IMR-90 (cell line): ENCODE results near the gene LSM7. TPM values are rescaled to one million over a fixed set of nuclear protein-coding genes. Genes with fewer than 3 reads are reported as not detected.

ENCODE experiments used
- ATAC-seq: fragments of 200-7000 bp; cut with Tn5 transposase; 2 replicates; pipeline ENCODE4 v1.9.1; 2020; ENCODE audit warnings: low read depth, mild to moderate bottlenecking, moderate library complexity
- BruUV-seq: library from RNA; stranded (reverse); fragments of 400-500 nt; replicated peaks from 2 replicates; lab custom pipeline; 2021; lab: Mats Ljungman, UMichigan
- CTCF ChIA-PET: fragments of 300-600 bp; formaldehyde crosslinking; extraction: SDS; loops from one replicate; lab custom pipeline; 2021; ENCODE audit warnings: antibody characterized with exemption; lab: Yijun Ruan, JAX
- POLR2A ChIA-PET: fragments of 300-600 bp; sonication (Branson Sonifier 250); formaldehyde crosslinking; loops from one replicate; lab custom pipeline; 2022; ENCODE audit warnings: antibody characterized with exemption; ENCODE audit not compliant: unreplicated experiment; lab: Charles Lee
- DNase-seq: peaks from one replicate; pipeline ENCODE4 v3.0.0; 2013
- H2AFZ ChIP-seq: replicated peaks from 2 replicates; pipeline ENCODE3; 2013; ENCODE audit warnings: low read length, mild to moderate bottlenecking; ENCODE audit not compliant: poor library complexity
- H2AK5ac ChIP-seq: 2 replicates; pipeline ENCODE4 v1.6.1; 2013; ENCODE audit warnings: low read depth, low read length, inconsistent platforms
- H2AK9ac ChIP-seq: replicated peaks from 2 replicates; pipeline ENCODE3; 2013; ENCODE audit warnings: mild to moderate bottlenecking, low read depth, low read length, moderate library complexity; ENCODE audit not compliant: poor library complexity
- H2BK120ac ChIP-seq: 2 replicates; pipeline ENCODE4 v1.6.1; 2013; ENCODE audit warnings: low read depth, low read length, inconsistent platforms
- H2BK15ac ChIP-seq: 3 replicates; pipeline ENCODE4 v1.6.1; 2013; ENCODE audit warnings: low read depth, low read length, inconsistent platforms
- H2BK20ac ChIP-seq: 2 replicates; pipeline ENCODE4 v1.6.1; 2013; ENCODE audit warnings: low read depth, mild to moderate bottlenecking, inconsistent platforms, low read length, moderate library complexity
- H2BK5ac ChIP-seq: 2 replicates; pipeline ENCODE4 v1.6.1; 2013; ENCODE audit warnings: mild to moderate bottlenecking, low read depth, low read length, inconsistent platforms; ENCODE audit not compliant: poor library complexity, severe bottlenecking
- H3K14ac ChIP-seq: replicated peaks from 2 replicates; pipeline ENCODE4 v1.6.1; 2013; ENCODE audit warnings: low read depth, low read length, inconsistent platforms
- H3K18ac ChIP-seq: 2 replicates; pipeline ENCODE4 v1.6.1; 2013; ENCODE audit warnings: low read depth, low read length, control low read depth
- H3K23ac ChIP-seq: 2 replicates; pipeline ENCODE4 v1.6.1; 2013; ENCODE audit warnings: low read depth, low read length, inconsistent platforms
- H3K27ac ChIP-seq: 2 replicates; pipeline ENCODE4 v1.5.1; 2013; ENCODE audit warnings: mild to moderate bottlenecking, control low read depth, low read length; ENCODE audit not compliant: insufficient read depth
- H3K27me3 ChIP-seq: 2 replicates; pipeline ENCODE4 v1.6.1; 2013; ENCODE audit warnings: low read length; ENCODE audit not compliant: control insufficient read depth, insufficient read depth
- H3K36me3 ChIP-seq: 2 replicates; pipeline ENCODE4 v1.6.1; 2013; ENCODE audit warnings: low read length, mixed read lengths; ENCODE audit not compliant: control insufficient read depth, insufficient read depth
- H3K4ac ChIP-seq: 2 replicates; pipeline ENCODE4 v1.6.1; 2013; ENCODE audit warnings: low read depth, low read length, inconsistent platforms
- H3K4me1 ChIP-seq: 2 replicates; pipeline ENCODE4 v1.6.1; 2013; ENCODE audit warnings: low read length, mixed read lengths; ENCODE audit not compliant: control insufficient read depth, insufficient read depth
- H3K4me2 ChIP-seq: 2 replicates; pipeline ENCODE4 v1.6.1; 2013; ENCODE audit warnings: low read depth, mild to moderate bottlenecking, control low read depth, low read length, moderate library complexity
- H3K4me3 ChIP-seq: 2 replicates; pipeline ENCODE4 v1.5.1; 2013; ENCODE audit warnings: low read depth, mild to moderate bottlenecking, control low read depth, low read length, moderate library complexity; ENCODE audit not compliant: insufficient read depth
- H3K56ac ChIP-seq: 2 replicates; pipeline ENCODE4 v1.6.1; 2013; ENCODE audit warnings: low read length, inconsistent platforms; ENCODE audit not compliant: insufficient read depth; ENCODE audit errors: extremely low read depth
- H3K79me1 ChIP-seq, 2 experiments: 2 replicates each; pipeline ENCODE4 v1.6.1; 2013; ENCODE audit warnings: low read length in 2 of 2, inconsistent platforms in 1 of 2, low read depth in 1 of 2
- H3K9ac ChIP-seq: 2 replicates; pipeline ENCODE4 v1.6.1; 2013; ENCODE audit warnings: low read depth, low read length, control low read depth
- H3K9me1 ChIP-seq: 2 replicates; pipeline ENCODE4 v1.6.1; 2013; ENCODE audit warnings: low read length, inconsistent platforms; ENCODE audit not compliant: insufficient read depth
- H3K9me3 ChIP-seq: 2 replicates; pipeline ENCODE4 v1.6.1; 2013; ENCODE audit warnings: low read length; ENCODE audit not compliant: control insufficient read depth, insufficient read depth
- H4K20me1 ChIP-seq: 2 replicates; pipeline ENCODE4 v1.6.1; 2013; ENCODE audit warnings: low read length, inconsistent platforms; ENCODE audit not compliant: insufficient read depth
- H4K5ac ChIP-seq: 2 replicates; pipeline ENCODE4 v1.6.1; 2013; ENCODE audit warnings: mild to moderate bottlenecking, low read depth, low read length, control low read depth
- H4K8ac ChIP-seq, 2 experiments: 2 replicates each; pipeline ENCODE4 v1.6.1; 2013; ENCODE audit warnings: low read depth in 2 of 2, low read length in 2 of 2, control low read depth in 1 of 2, inconsistent platforms in 1 of 2
- H4K91ac ChIP-seq: 2 replicates; pipeline ENCODE4 v1.6.1; 2013; ENCODE audit warnings: low read depth, low read length, inconsistent platforms; ENCODE audit not compliant: insufficient read depth
- BHLHE40 ChIP-seq: fragments of 150-350 bp; IDR thresholded peaks from 2 replicates; pipeline ENCODE4 v1.6.1; 2016; ENCODE audit warnings: mild to moderate bottlenecking, low read depth, low read length
- CEBPB ChIP-seq: IDR thresholded peaks from 2 replicates; pipeline ENCODE4 v1.6.1; 2012; ENCODE audit warnings: low read depth, low read length, improper control_type of control experiment
- CTCF ChIP-seq: conservative IDR thresholded peaks from 2 replicates; pipeline ENCODE4 v1.5.1; 2012; ENCODE audit warnings: mild to moderate bottlenecking, low read depth, low read length, improper control_type of control experiment
- ELK1 ChIP-seq: fragments of 150-350 bp; IDR thresholded peaks from 2 replicates; pipeline ENCODE4 v1.6.1; 2016; ENCODE audit warnings: low read depth, mild to moderate bottlenecking, low read length, moderate library complexity, borderline replicate concordance
- FOS ChIP-seq: fragments of 150-350 bp; IDR thresholded peaks from 2 replicates; pipeline ENCODE4 v1.6.1; 2016; ENCODE audit warnings: low read depth, low read length
- MAFK ChIP-seq: IDR thresholded peaks from 2 replicates; pipeline ENCODE4 v1.6.1; 2012; ENCODE audit warnings: low read depth, low read length, improper control_type of control experiment
- MAZ ChIP-seq: IDR thresholded peaks from 2 replicates; pipeline ENCODE4 v1.6.1; 2012; ENCODE audit warnings: low read depth, mild to moderate bottlenecking, low read length, improper control_type of control experiment, moderate library complexity, borderline replicate concordance
- MXI1 ChIP-seq: IDR thresholded peaks from 2 replicates; pipeline ENCODE4 v1.6.1; 2012; ENCODE audit warnings: low read depth, mild to moderate bottlenecking, low read length, moderate library complexity, borderline replicate concordance
- NFE2L2 ChIP-seq: fragments of 150-350 bp; IDR thresholded peaks from 2 replicates; pipeline ENCODE4 v1.6.1; 2016; ENCODE audit warnings: low read depth, mild to moderate bottlenecking, low read length
- POLR2A ChIP-seq: IDR thresholded peaks from 2 replicates; pipeline ENCODE4 v1.6.1; 2012; ENCODE audit warnings: mild to moderate bottlenecking, low read depth, low read length
- RAD21 ChIP-seq: IDR thresholded peaks from 2 replicates; pipeline ENCODE4 v1.6.1; 2012; ENCODE audit warnings: low read length, improper control_type of control experiment
- RCOR1 ChIP-seq: IDR thresholded peaks from 2 replicates; pipeline ENCODE4 v1.6.1; 2012; ENCODE audit warnings: mild to moderate bottlenecking, low read length, improper control_type of control experiment; ENCODE audit not compliant: insufficient replicate concordance
- RFX5 ChIP-seq: IDR thresholded peaks from 2 replicates; pipeline ENCODE4 v1.8.0; 2012; ENCODE audit warnings: low read depth, mild to moderate bottlenecking, low read length, moderate library complexity
- SMC3 ChIP-seq: fragments of 150-350 bp; IDR thresholded peaks from 2 replicates; pipeline ENCODE4 v1.6.1; 2016; ENCODE audit warnings: low read depth, mild to moderate bottlenecking, antibody characterized with exemption, low read length, moderate library complexity
- WGBS, 2 experiments: methylation state at CpG; one replicate each; pipeline versions ENCODE4 v1.1.5 to v1.1.7; 2013; ENCODE audit warnings: missing lambda C conversion rate in 2 of 2; ENCODE audit not compliant: insufficient read length in 1 of 2; ENCODE audit errors: extremely low coverage in 2 of 2; 5-methylcytosine and 5-hydroxymethylcytosine counted together
- dilution Hi-C: fragments of 300-500 bp; cut with HindIII; formaldehyde crosslinking; loops from one replicate; pipeline ENCODE4 v1.14.3; 2018; ENCODE audit warnings: low sequenced_read_pairs; ENCODE audit not compliant: unreplicated experiment
- in situ Hi-C: fragments of 300-500 bp; cut with MboI; formaldehyde crosslinking; loops from 3 replicates; pipeline ENCODE4 v1.14.3; 2019; ENCODE audit warnings: low sequenced_read_pairs, inconsistent platforms, mixed read lengths
- intact Hi-C: fragments of 100-400 bp; cut with micrococcal nuclease; formaldehyde crosslinking; loops from 2 replicates; pipeline ENCODE4 v1.10.0; 2022
- polyA plus RNA-seq, 3 experiments: library from polyadenylated mRNA; depleted of rRNA; stranded (reverse); fragments of >200 nt; gene quantifications; 2 replicates each; pipeline ENCODE4 v1.2.3, GENCODE V29; 2012; ENCODE audit warnings: low replicate concordance in 1 of 3
- total RNA-seq: library from RNA; depleted of rRNA; stranded (reverse); fragments of >200 nt; gene quantifications from 2 replicates; pipeline ENCODE4 v1.2.3, GENCODE V29; 2012

The LSM7 gene
- total and polyA plus RNA-seq, 2 of the 4 experiments (the other 2 are of a cell fraction), result 145 to 708 TPM

- no peak overlapping the region for H3K14ac ChIP-seq
- dilution Hi-C loops (no loop called here), in situ Hi-C loops (no loop called here), intact Hi-C loops (no loop called here)
- no peak overlapping the region for H3K56ac ChIP-seq
- peak overlapping the region; percentile 24 for H2AK9ac ChIP-seq
- ChIA-PET CTCF (no interaction called here), POLR2A (no interaction called here)
- no peak overlapping the region for H3K4me2 ChIP-seq
- no peak overlapping the region for H3K4me3 ChIP-seq
- BruUV-seq, result no TSS peak
- H3K36me3 ChIP-seq, result peaks cover 20% of the 10 kb centered on the region; the same call in 1 of the 2 replicates
- no peak overlapping the region for H3K18ac ChIP-seq
- H3K23ac ChIP-seq, result no peak overlapping the region
- H3K9me1 ChIP-seq, result no peaks in the 10 kb centered on the region
- H3K9me3 ChIP-seq, result no peaks in the 10 kb centered on the region
- H3K27me3 ChIP-seq, result peaks cover 15% of the 10 kb centered on the region
- DNase-seq (no peak), ATAC-seq (no peak)
- no peak overlapping the region for H2AFZ ChIP-seq
- no peak overlapping the region for H2BK15ac ChIP-seq
- H3K79me1 ChIP-seq, result no peaks in the 10 kb centered on the region
- no peak overlapping the region for H2BK120ac ChIP-seq
- 91% methylated on average over 13 of the region's 24 CpGs; no CpG with 5 or more reads in 1 of the 2 experiments for WGBS, 2 experiments
- no peak overlapping the region for H4K91ac ChIP-seq
- no peak overlapping the region for H3K4ac ChIP-seq
- no peak overlapping the region for H2BK5ac ChIP-seq
- H3K27ac ChIP-seq, result no peak overlapping the region
- no peaks in the 10 kb centered on the region for H4K20me1 ChIP-seq
- no peak overlapping the region for H2AK5ac ChIP-seq
- H4K8ac ChIP-seq, result no peak overlapping the region
- no peak overlapping the region for H4K5ac ChIP-seq
- TF ChIP-seq CEBPB (no peak), RAD21 (no peak), CTCF (no peak), RCOR1 (no peak), BHLHE40 (no peak), MAZ (no peak), MAFK (no peak), SMC3 (no peak), RFX5 (no peak), FOS (no peak), NFE2L2 (no peak), ELK1 (no peak), POLR2A (no peak), MXI1 (no peak)
- H2BK20ac ChIP-seq, result no peak overlapping the region
- no peaks in the 10 kb centered on the region for H3K4me1 ChIP-seq
- H3K9ac ChIP-seq, result no peak overlapping the region
These were observed 27.0 kb upstream of the LSM7 start for GRCh38 chr19:2355168-2356035.
